ENCODE measurements around the gene SNED1. TPM values are rescaled to one million over a fixed set of nuclear protein-coding genes. Genes with fewer than 3 reads are reported as not detected.

Gene SNED1
- polyA plus RNA-seq, 1 donor (not counting 4 experiments of a cell fraction or from before 2014, with no cell fraction given), result 0.12 TPM

GRCh38 chr2:241074065-241074818 is 75.8 kb downstream of the SNED1 start:
- H3K9me1 ChIP-seq (ENCODE audit: control insufficient read depth, extremely low read depth, insufficient read depth, low read length), result no peaks in the 10 kb centered on the region
- H3K79me2 ChIP-seq (ENCODE audit: control insufficient read depth, insufficient read depth, low read length), result no peaks in the 10 kb centered on the region
- no peak overlapping the region for H2AFZ ChIP-seq (ENCODE audit: control insufficient read depth, low read length)
- no peak overlapping the region for H3K4me3 ChIP-seq (ENCODE audit: control insufficient read depth in 2 of 3, extremely low read depth in 1 of 3, insufficient read depth in 2 of 3, low read depth in 1 of 3, low read length in 3 of 3)
- H3K27ac ChIP-seq (ENCODE audit: control insufficient read depth, insufficient read depth, low read length), result no peak overlapping the region
- H3K36me3 ChIP-seq (ENCODE audit: control insufficient read depth in 2 of 2, extremely low read depth in 1 of 2, insufficient read depth in 2 of 2, low read length in 2 of 2), result peaks cover 0 to 2% of the 10 kb centered on the region in 2 experiments
- dilution Hi-C loops (cut with MboI; ENCODE audit: extremely low pct_ligation_motif_present, low sequenced_read_pairs), result no loop called here
- H3K9ac ChIP-seq (ENCODE audit: control insufficient read depth, extremely low read depth, insufficient read depth, low read length), result no peak overlapping the region
- no peaks in the 10 kb centered on the region for H3K4me1 ChIP-seq (ENCODE audit: control insufficient read depth, extremely low read depth, insufficient read depth, low read length)
- FAIRE-seq (no peak), DNase-seq (ENCODE audit: low read depth, low spot score) (no peak)
- TF ChIP-seq CTCF (optimal IDR thresholded peaks at IDR 0.05 in 1 of 3, IDR thresholded peaks at IDR 0.05 in 1 of 3, conservative IDR thresholded peaks at IDR 0.05 in 1 of 3; ENCODE audit: extremely low read depth in 1 of 3, insufficient read depth in 2 of 3, low read length in 3 of 3), result no peak
- no peak for TF ChIP-seq EZH2 (IDR thresholded peaks at IDR 0.05; ENCODE audit: low read length)
- H4K20me1 ChIP-seq (ENCODE audit: control insufficient read depth, extremely low read depth, insufficient read depth, low read length), result no peaks in the 10 kb centered on the region
- H3K9me3 ChIP-seq (ENCODE audit: control insufficient read depth, low read depth, low read length), result no peaks in the 10 kb centered on the region
- no peak overlapping the region for H3K4me2 ChIP-seq (ENCODE audit: control insufficient read depth, extremely low read depth, insufficient read depth, low read depth, low read length)
- peaks cover 7% of the 10 kb centered on the region for H3K27me3 ChIP-seq (ENCODE audit: control insufficient read depth, extremely low read depth, insufficient read depth, low read length)

GRCh38 chr2:241074901-241075540 is 76.6 kb downstream of the SNED1 start:
- dilution Hi-C loops (cut with MboI; ENCODE audit: extremely low pct_ligation_motif_present, low sequenced_read_pairs), result no loop called here
- H3K9me1 ChIP-seq (ENCODE audit: control insufficient read depth, extremely low read depth, insufficient read depth, low read length), result no peaks in the 10 kb centered on the region
- H3K79me2 ChIP-seq (ENCODE audit: control insufficient read depth, insufficient read depth, low read length), result no peaks in the 10 kb centered on the region
- no peaks in the 10 kb centered on the region for H4K20me1 ChIP-seq (ENCODE audit: control insufficient read depth, extremely low read depth, insufficient read depth, low read length)
- DNase-seq (ENCODE audit: low read depth, low spot score), result no peak
- H3K4me1 ChIP-seq (ENCODE audit: control insufficient read depth, extremely low read depth, insufficient read depth, low read length), result no peaks in the 10 kb centered on the region
- H3K27me3 ChIP-seq (ENCODE audit: control insufficient read depth, extremely low read depth, insufficient read depth, low read length), result peaks cover 7% of the 10 kb centered on the region
- H3K4me2 ChIP-seq (ENCODE audit: control insufficient read depth, extremely low read depth, insufficient read depth, low read depth, low read length), result no peak overlapping the region
- H3K36me3 ChIP-seq (ENCODE audit: control insufficient read depth in 2 of 2, extremely low read depth in 1 of 2, insufficient read depth in 2 of 2, low read length in 2 of 2), result peaks cover 0 to 2% of the 10 kb centered on the region in 2 experiments
- no peak overlapping the region for H3K9ac ChIP-seq (ENCODE audit: control insufficient read depth, extremely low read depth, insufficient read depth, low read length)
- no peak overlapping the region for H2AFZ ChIP-seq (ENCODE audit: control insufficient read depth, low read length)
- no peak for TF ChIP-seq CTCF (optimal IDR thresholded peaks at IDR 0.05 in 1 of 3, IDR thresholded peaks at IDR 0.05 in 1 of 3, conservative IDR thresholded peaks at IDR 0.05 in 1 of 3; ENCODE audit: extremely low read depth in 1 of 3, insufficient read depth in 2 of 3, low read length in 3 of 3)
- TF ChIP-seq EZH2 (IDR thresholded peaks at IDR 0.05; ENCODE audit: low read length), result no peak
- FAIRE-seq, result no peak
- H3K4me3 ChIP-seq (ENCODE audit: control insufficient read depth in 2 of 3, extremely low read depth in 1 of 3, insufficient read depth in 2 of 3, low read depth in 1 of 3, low read length in 3 of 3), result no peak overlapping the region
- no peaks in the 10 kb centered on the region for H3K9me3 ChIP-seq (ENCODE audit: control insufficient read depth, low read depth, low read length)
- H3K27ac ChIP-seq (ENCODE audit: control insufficient read depth, insufficient read depth, low read length), result no peak overlapping the region
